IPS-11a (cell line): ENCODE results near the gene AAGAB.

Experiments
- H3K4me3 ChIP-seq: one replicate; pipeline ENCODE4 v1.5.1; 2013; ENCODE audit warnings: low read depth, low read length, control low read depth

The AAGAB gene

DNA sequence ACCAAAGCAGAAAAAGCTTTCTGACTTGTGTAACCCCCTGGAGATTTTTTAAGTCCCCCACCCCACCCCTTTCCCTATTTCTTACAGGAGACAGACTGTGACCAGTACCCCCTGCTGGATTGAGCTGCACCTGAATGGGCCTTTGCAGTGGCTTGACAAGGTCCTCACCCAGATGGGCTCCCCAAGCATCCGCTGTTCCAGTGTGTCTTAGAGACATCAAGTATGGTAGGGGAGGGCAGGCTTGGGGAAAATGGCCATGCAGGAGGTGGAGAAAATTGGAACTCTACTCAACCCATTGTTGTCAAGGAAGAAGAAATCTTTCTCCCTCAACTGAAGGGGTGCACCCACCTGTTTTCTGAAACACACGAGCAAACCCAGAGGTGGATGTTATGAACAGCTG is 64.1 kb downstream of the AAGAB start:
- no peak overlapping the region for H3K4me3 ChIP-seq

DNA sequence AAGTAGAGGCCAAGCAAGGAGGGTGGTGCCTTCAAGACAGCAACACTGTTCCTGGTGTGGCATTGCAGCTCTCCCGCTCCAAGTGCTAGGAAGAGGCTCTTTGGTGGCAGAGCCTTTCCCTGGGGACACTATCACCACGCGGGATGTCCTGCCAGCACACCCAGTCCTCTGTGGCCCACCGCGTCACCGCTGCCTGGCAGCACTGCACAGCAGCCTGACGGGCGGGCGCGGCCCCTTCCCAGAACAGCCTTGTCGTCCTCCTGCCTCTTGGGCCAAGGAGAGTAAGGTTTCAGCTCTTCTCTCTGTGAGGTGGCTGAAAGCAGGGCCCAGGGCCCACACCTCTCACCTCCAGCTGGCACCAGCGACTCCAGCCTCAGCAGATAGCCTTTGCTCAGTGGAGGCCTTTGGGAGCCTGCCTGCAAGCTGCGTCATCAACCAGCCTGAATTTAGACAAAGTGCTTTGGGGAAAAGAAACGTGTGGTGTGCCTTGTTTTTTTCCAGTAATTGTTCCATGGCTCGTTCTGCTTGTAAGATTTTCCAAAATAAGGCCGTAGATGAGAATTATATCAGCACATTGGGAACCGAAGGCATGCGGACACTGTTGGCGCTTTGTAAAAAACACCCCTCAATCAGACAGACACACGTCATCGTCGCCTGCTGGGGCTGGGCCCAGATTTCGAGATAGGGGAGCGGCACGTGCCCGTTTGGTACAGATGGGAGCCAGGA is 65.0 kb downstream of the AAGAB start:
- H3K4me3 ChIP-seq, result no peak overlapping the region

- no peak overlapping the region for H3K4me3 ChIP-seq
Measured at GRCh38 chr15:67188551-67189218, 65.8 kb downstream of the AAGAB start.

- no peak overlapping the region for H3K4me3 ChIP-seq
Measured at GRCh38 chr15:67187351-67187854, 67.1 kb downstream of the AAGAB start.

GRCh38 chr15:67186688-67187087 is 67.8 kb downstream of the AAGAB start:
- no peak overlapping the region for H3K4me3 ChIP-seq

GRCh38 chr15:67186226-67186649 is 68.2 kb downstream of the AAGAB start:
- H3K4me3 ChIP-seq, result no peak overlapping the region

GRCh38 chr15:67185621-67186225 is 68.7 kb downstream of the AAGAB start:
- no peak overlapping the region for H3K4me3 ChIP-seq

DNA sequence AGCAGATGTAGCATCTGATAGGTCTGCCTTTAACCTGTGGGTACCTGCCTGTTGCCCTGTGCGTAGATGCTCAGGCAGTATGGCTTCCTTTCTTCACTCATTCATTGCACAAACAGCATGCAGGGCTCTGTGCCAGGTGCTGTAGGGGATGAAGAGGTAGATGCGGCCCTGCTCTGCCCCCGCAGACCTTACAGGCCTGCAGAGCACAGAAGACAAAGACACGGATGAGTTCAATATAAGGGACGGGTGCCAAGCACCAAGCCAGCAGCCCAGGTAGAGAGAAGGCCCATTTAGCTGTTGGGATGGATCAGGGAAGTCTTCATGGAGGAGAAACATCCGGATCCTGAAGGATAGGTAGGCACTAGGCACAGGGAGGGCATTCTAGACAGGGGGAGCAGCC is 69.4 kb downstream of the AAGAB start:
- H3K4me3 ChIP-seq, result no peak overlapping the region

DNA sequence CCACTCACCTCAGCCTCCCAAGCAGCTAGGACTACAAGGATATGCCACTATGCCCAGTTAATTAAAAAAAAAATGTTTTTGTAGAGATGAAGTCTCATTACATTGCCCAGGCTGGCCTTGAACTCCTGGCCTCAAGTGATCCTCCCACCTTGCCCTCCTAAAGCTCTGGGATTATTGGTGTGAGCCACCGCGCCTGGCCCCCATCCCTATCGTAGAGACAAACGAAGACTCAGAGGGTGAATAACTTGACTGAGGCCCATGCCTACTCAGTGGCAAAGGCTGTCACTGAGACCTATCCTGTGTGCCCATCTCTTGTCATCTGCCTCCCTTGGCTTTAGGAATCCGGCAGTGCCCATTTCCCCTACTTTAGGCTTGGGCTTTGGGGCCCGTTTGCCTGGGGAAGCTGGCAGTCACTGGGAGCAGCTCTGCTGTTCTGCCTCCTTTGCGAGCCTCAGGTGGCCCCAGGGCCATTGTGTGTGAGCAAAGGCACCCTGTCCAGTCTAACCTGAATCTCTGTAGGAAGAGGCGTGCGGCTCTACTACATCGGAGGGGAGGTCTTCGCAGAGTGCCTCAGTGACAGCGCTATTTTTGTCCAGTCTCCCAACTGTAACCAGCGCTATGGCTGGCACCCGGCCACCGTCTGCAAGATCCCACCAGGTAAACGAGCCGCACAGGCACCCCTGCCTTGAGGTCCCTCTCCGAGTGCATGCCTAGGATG is 70.1 kb downstream of the AAGAB start:
- H3K4me3 ChIP-seq, result no peak overlapping the region

DNA sequence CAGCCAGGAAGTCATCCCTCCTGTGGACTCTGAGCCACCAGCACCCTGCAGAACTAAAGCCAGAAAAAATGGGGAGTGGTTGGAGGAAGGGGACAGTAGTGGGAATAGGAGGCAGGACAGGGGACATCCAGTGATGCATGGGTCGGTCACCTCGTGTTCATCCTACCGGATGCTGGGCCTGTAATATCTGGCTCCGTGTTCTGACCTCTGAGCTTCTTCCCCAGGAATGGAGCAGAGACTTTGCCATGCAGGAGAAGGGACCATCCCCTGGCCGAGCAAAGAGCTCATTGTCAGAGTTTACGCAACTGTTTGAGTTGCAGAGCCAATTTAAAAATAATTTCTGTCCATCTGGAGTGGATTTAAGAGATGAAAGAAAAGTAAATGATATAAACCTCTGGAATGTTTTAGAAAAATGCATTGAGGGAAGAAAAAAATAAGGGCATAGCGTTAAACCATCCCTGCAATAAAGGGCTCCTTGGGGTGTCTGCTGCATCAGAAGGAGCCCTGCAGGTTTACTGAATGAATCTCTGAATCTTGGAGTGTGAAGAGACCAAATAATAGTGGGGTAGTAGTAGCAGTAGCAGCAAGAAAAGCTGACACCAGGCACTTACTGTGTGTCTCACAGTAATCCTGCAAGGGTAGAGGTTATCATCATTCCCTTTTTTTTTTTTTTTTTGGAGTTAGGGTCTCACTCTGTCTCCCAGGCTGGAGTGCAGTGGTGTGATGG is 70.9 kb downstream of the AAGAB start:
- no peak overlapping the region for H3K4me3 ChIP-seq

- H3K4me3 ChIP-seq, result no peak overlapping the region
Measured at GRCh38 chr15:67181221-67181639, 73.2 kb downstream of the AAGAB start.

- no peak overlapping the region for H3K4me3 ChIP-seq
Measured at GRCh38 chr15:67180514-67181191, 73.8 kb downstream of the AAGAB start.

GRCh38 chr15:67180035-67180434 is 74.4 kb downstream of the AAGAB start:
- H3K4me3 ChIP-seq, result no peak overlapping the region

- no peak overlapping the region for H3K4me3 ChIP-seq
Measured at GRCh38 chr15:67179411-67179995, 75.0 kb downstream of the AAGAB start.

- no peak overlapping the region for H3K4me3 ChIP-seq
Measured at GRCh38 chr15:67178569-67179210, 75.8 kb downstream of the AAGAB start.

- no peak overlapping the region for H3K4me3 ChIP-seq
Measured at GRCh38 chr15:67177752-67178151, 76.7 kb downstream of the AAGAB start.

GRCh38 chr15:67176195-67176971 is 78.1 kb downstream of the AAGAB start:
- H3K4me3 ChIP-seq, result no peak overlapping the region

- no peak overlapping the region for H3K4me3 ChIP-seq
Measured at GRCh38 chr15:67175643-67176071, 78.8 kb downstream of the AAGAB start.
